OCI-LY7 (cell line): ENCODE data around the gene CREB5. TPM values are rescaled to one million over a fixed set of nuclear protein-coding genes. Genes with fewer than 3 reads are reported as not detected.

Experiments used
- BruUV-seq: library from RNA; stranded (reverse); fragments of 400-500 nt; replicated peaks from 2 replicates; lab custom pipeline; 2021; lab: Mats Ljungman, UMichigan
- CTCF ChIA-PET: fragments of 300-600 bp; sonication (Branson Sonifier 250); formaldehyde crosslinking; loops from one replicate; lab custom pipeline; 2022; ENCODE audit warnings: antibody characterized with exemption; ENCODE audit not compliant: unreplicated experiment; lab: Charles Lee
- POLR2A ChIA-PET: fragments of 300-600 bp; sonication (Branson Sonifier 250); formaldehyde crosslinking; loops from one replicate; lab custom pipeline; 2022; ENCODE audit warnings: antibody characterized with exemption; lab: Charles Lee
- DNase-seq: peaks from one replicate; pipeline ENCODE4 v3.0.0-alpha.2; 2015; ENCODE audit warnings: low spot score
- H2AFZ ChIP-seq: fragments of 200-600 bp; sonication (generic), shearing (Covaris generic); 2 replicates; pipeline ENCODE4 v1.6.1; 2014; ENCODE audit warnings: mild to moderate bottlenecking, antibody characterized with exemption, low read length, moderate library complexity
- H3K27ac ChIP-seq: fragments of 200-600 bp; sonication (generic); 2 replicates; pipeline ENCODE4 v1.5.1; 2014; ENCODE audit warnings: mixed run types, low read depth, mild to moderate bottlenecking, moderate library complexity, low read length, inconsistent platforms; ENCODE audit not compliant: poor library complexity, severe bottlenecking
- H3K36me3 ChIP-seq: fragments of 200-600 bp; sonication (generic); 2 replicates; pipeline ENCODE4 v1.6.1; 2014; ENCODE audit warnings: mild to moderate bottlenecking, antibody characterized with exemption, low read length, moderate library complexity, mixed read lengths; ENCODE audit not compliant: insufficient read depth
- H3K4me1 ChIP-seq: fragments of 200-600 bp; sonication (generic); 2 replicates; pipeline ENCODE4 v1.5.1; 2014; ENCODE audit warnings: mild to moderate bottlenecking, low read length; ENCODE audit not compliant: insufficient read depth, poor library complexity, severe bottlenecking
- H3K4me2 ChIP-seq: fragments of 200-600 bp; sonication (generic); 2 replicates; pipeline ENCODE4 v1.6.1; 2014; ENCODE audit warnings: mild to moderate bottlenecking, low read length
- H3K4me3 ChIP-seq: fragments of 200-600 bp; sonication (generic); 2 replicates; pipeline ENCODE4 v1.5.1; 2014; ENCODE audit warnings: mild to moderate bottlenecking, low read depth, low read length; ENCODE audit not compliant: poor library complexity, severe bottlenecking
- H3K79me2 ChIP-seq: fragments of 200-600 bp; sonication (generic); 2 replicates; pipeline ENCODE4 v1.6.1; 2016; ENCODE audit warnings: low read depth, mild to moderate bottlenecking, low read length, moderate library complexity, mixed read lengths; ENCODE audit not compliant: insufficient read depth
- H3K9me2 ChIP-seq: fragments of 200-600 bp; sonication (generic); 2 replicates; pipeline ENCODE4 v1.6.1; 2016; ENCODE audit warnings: mild to moderate bottlenecking, low read length, mixed read lengths; ENCODE audit not compliant: insufficient read depth
- H3K9me3 ChIP-seq: fragments of 200-600 bp; sonication (generic); 2 replicates; pipeline ENCODE4 v1.6.1; 2014; ENCODE audit warnings: mild to moderate bottlenecking, mixed run types, low read length, mixed read lengths
- H4K20me1 ChIP-seq: fragments of 200-600 bp; sonication (generic); 2 replicates; pipeline ENCODE4 v1.6.1; 2014; ENCODE audit warnings: mild to moderate bottlenecking, antibody characterized with exemption, low read length, moderate library complexity, mixed read lengths; ENCODE audit not compliant: insufficient read depth
- EZH2phosphoT487 ChIP-seq: fragments of 200-600 bp; sonication (generic); IDR thresholded peaks from 2 replicates; pipeline ENCODE4 v1.6.1; 2018; ENCODE audit warnings: low read depth, borderline replicate concordance, mild to moderate bottlenecking, mixed run types, antibody characterized with exemption, low read length, moderate library complexity, mixed read lengths
- intact Hi-C: fragments of 100-400 bp; cut with micrococcal nuclease; formaldehyde crosslinking; loops from one replicate; pipeline ENCODE4 v1.10.0; 2022; ENCODE audit not compliant: unreplicated experiment
- total RNA-seq, 2 experiments: library from RNA; depleted of rRNA in 1 of 2; stranded (reverse); fragments of >200 nt in 1 of 2; shearing (Covaris generic) in 1 of 2; gene quantifications; 2 replicates each; pipeline ENCODE4 v1.2.3, GENCODE V29; 2014 to 2022
- TF ChIP-seq, protein P1 (sequence below): fragments of 200-600 bp; sonication (generic); conservative IDR thresholded peaks from 2 replicates; pipeline ENCODE4 v1.5.1; 2014; ENCODE audit warnings: mild to moderate bottlenecking, antibody characterized with exemption, low read length, moderate library complexity, mixed read lengths

The CREB5 gene
- total RNA-seq, 2 experiments from 2014 or later = 2.0 to 13.3 TPM

DNA sequence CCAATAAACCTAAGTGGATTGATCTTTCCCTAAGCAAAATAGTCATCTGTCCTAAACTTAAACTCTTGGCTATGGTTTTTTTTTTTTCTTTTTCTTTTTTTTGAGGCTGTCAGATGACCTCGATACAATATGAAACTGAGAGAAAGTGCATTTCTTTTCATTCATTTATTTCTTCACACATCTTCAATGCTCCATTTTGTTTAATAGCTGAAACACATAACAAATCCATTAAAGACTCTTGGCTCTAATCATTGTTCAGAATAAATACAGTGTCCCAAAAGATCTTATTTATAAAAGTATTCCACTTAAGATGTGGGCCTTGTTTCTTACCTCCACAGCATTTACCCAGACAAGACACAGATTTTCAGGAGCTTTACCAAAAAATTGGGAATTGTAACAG, 350.3 kb downstream of the CREB5 start:
- Histone ChIP-seq H3K4me1 (no peaks in the 10 kb centered on the region), H3K9me2 (no peaks in the 10 kb centered on the region), H3K4me3 (no peak overlapping the region), H3K27ac (no peak overlapping the region), H3K4me2 (no peak overlapping the region), H4K20me1 (peaks cover 3% of the 10 kb centered on the region; the same call in 1 of the 2 replicates), H3K36me3 (no peaks in the 10 kb centered on the region), H3K9me3 (no peaks in the 10 kb centered on the region), H3K79me2 (no peaks in the 10 kb centered on the region), H2AFZ (no peak overlapping the region)
- DNase-seq = no peak
- no peak for TF ChIP-seq EZH2phosphoT487
- TF ChIP-seq, protein P1, sequence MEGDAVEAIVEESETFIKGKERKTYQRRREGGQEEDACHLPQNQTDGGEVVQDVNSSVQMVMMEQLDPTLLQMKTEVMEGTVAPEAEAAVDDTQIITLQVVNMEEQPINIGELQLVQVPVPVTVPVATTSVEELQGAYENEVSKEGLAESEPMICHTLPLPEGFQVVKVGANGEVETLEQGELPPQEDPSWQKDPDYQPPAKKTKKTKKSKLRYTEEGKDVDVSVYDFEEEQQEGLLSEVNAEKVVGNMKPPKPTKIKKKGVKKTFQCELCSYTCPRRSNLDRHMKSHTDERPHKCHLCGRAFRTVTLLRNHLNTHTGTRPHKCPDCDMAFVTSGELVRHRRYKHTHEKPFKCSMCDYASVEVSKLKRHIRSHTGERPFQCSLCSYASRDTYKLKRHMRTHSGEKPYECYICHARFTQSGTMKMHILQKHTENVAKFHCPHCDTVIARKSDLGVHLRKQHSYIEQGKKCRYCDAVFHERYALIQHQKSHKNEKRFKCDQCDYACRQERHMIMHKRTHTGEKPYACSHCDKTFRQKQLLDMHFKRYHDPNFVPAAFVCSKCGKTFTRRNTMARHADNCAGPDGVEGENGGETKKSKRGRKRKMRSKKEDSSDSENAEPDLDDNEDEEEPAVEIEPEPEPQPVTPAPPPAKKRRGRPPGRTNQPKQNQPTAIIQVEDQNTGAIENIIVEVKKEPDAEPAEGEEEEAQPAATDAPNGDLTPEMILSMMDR = no peak
- no TSS peak for BruUV-seq
- POLR2A ChIA-PET = interaction anchor here (0.7 kb wide), 2 partner anchors 16 to 192 kb away, joined by 3 to 4 read pairs; no protein-coding TSS in a partner anchor
- CTCF ChIA-PET = no interaction called here
- intact Hi-C loops = no loop called here

DNA sequence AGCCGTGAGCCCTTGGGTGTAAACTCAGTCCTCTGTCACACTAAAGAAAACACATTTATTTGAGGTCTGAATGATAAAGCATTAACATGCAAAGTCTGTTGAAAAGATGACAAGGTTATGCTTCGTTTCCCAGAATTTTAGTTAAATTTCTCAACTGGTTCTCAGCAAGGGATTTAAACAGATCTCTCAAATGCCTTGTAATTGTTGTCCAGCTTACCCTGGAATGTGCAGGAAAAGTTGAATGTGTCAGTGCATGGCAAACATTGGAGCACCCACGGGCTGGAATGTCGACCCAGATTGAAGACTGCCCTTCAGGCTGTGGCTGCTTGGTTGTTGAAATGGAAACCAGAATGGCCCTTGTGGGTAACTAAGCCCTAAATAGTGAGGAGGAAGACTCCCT, 354.0 kb downstream of the CREB5 start:
- no peak overlapping the region for H3K27ac ChIP-seq
- ChIA-PET CTCF (no interaction called here), POLR2A (no interaction called here)
- H3K79me2 ChIP-seq = no peaks in the 10 kb centered on the region
- H3K4me3 ChIP-seq = no peak overlapping the region
- no peaks in the 10 kb centered on the region for H3K9me3 ChIP-seq
- intact Hi-C loops = no loop called here
- no peaks in the 10 kb centered on the region for H3K36me3 ChIP-seq
- BruUV-seq = no TSS peak
- H3K4me1 ChIP-seq = no peaks in the 10 kb centered on the region
- H4K20me1 ChIP-seq = peaks cover 3% of the 10 kb centered on the region; the same call in 1 of the 2 replicates
- no peak for DNase-seq
- no peak overlapping the region for H2AFZ ChIP-seq
- no peaks in the 10 kb centered on the region for H3K9me2 ChIP-seq
- TF ChIP-seq, protein P1 = no peak
- TF ChIP-seq EZH2phosphoT487 = no peak
- no peak overlapping the region for H3K4me2 ChIP-seq

DNA sequence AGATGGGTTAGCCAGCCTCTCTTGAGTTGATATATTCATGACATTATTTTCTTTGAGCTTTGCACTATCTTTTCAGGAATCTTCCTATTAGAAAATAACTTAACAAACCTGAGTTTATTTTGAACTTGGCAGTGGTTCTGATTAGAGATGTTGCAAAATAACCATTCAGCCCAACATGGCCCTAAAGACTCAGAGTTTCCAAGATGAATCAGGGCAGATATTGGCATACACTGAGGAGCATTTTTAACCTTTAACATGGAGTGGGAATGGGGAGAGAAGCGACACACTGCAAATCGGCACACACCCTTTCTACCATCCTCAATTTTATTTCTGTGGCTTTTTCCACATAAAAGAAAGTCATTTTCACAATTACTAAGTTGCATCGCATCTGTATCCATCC, 355.0 kb downstream of the CREB5 start:
- POLR2A ChIA-PET = no interaction called here
- no peak overlapping the region for H3K4me2 ChIP-seq
- no peaks in the 10 kb centered on the region for H3K4me1 ChIP-seq
- DNase-seq = no peak
- H2AFZ ChIP-seq = no peak overlapping the region
- no peaks in the 10 kb centered on the region for H3K79me2 ChIP-seq
- intact Hi-C loops = no loop called here
- no peak overlapping the region for H3K4me3 ChIP-seq
- H4K20me1 ChIP-seq = peaks cover 3% of the 10 kb centered on the region; the same call in 1 of the 2 replicates
- H3K9me3 ChIP-seq = no peaks in the 10 kb centered on the region
- H3K27ac ChIP-seq = no peak overlapping the region
- CTCF ChIA-PET = no interaction called here
- no peaks in the 10 kb centered on the region for H3K36me3 ChIP-seq
- TF ChIP-seq EZH2phosphoT487 = no peak
- TF ChIP-seq, protein P1 = no peak
- H3K9me2 ChIP-seq = no peaks in the 10 kb centered on the region
- BruUV-seq = no TSS peak
